ENCODE data around the gene FOXP1.

Gene FOXP1

GRCh38 chr3:71006810-71007785 is 576.4 kb downstream of the FOXP1 start:
- no peaks in the 10 kb centered on the region for H3K36me3 ChIP-seq (replicated peaks)
- peak overlapping the region; percentile 12 for H3K27ac ChIP-seq
- peak; percentile 30 for TF ChIP-seq CTCF (IDR thresholded peaks at IDR 0.05; ENCODE audit: low read depth, low read length, missing control alignments)
- no peak overlapping the region for H3K4me3 ChIP-seq (ENCODE audit: low read depth, low read length)
- H3K27me3 ChIP-seq (replicated peaks): no peaks in the 10 kb centered on the region
- no peak for DNase-seq
- in situ Hi-C loops (cut with HindIII; ENCODE audit: low pct_ligation_motif_present, low sequenced_read_pairs): no loop called here

- H3K27ac ChIP-seq: peak overlapping the region; percentile 83
- no peaks in the 10 kb centered on the region for H3K36me3 ChIP-seq (replicated peaks)
- no peak for TF ChIP-seq CTCF (IDR thresholded peaks at IDR 0.05; ENCODE audit: low read depth, low read length, missing control alignments)
- peak; percentile 50 for DNase-seq
- H3K4me3 ChIP-seq (ENCODE audit: low read depth, low read length): no peak overlapping the region
- H3K27me3 ChIP-seq (replicated peaks): no peaks in the 10 kb centered on the region
- in situ Hi-C loops (cut with HindIII; ENCODE audit: low pct_ligation_motif_present, low sequenced_read_pairs): no loop called here
These were observed 577.7 kb downstream of the FOXP1 start for GRCh38 chr3:71005702-71006321.

- TF ChIP-seq CTCF (IDR thresholded peaks at IDR 0.05; ENCODE audit: low read depth, low read length, missing control alignments): no peak
These were observed 580.0 kb downstream of the FOXP1 start for GRCh38 chr3:71003511-71003910.

GRCh38 chr3:71002298-71002697 is 581.2 kb downstream of the FOXP1 start:
- TF ChIP-seq CTCF (IDR thresholded peaks at IDR 0.05; ENCODE audit: low read depth, low read length, missing control alignments): no peak
- Histone ChIP-seq H3K27ac (no peak overlapping the region), H3K27me3 (replicated peaks) (no peaks in the 10 kb centered on the region), H3K36me3 (replicated peaks) (peaks cover 7% of the 10 kb centered on the region), H3K4me3 (ENCODE audit: low read depth, low read length) (no peak overlapping the region)
- DNase-seq: no peak
- in situ Hi-C loops (cut with HindIII; ENCODE audit: low pct_ligation_motif_present, low sequenced_read_pairs): no loop called here

More at GRCh38 chr3:71003511-71003910, 580.0 kb downstream of the FOXP1 start:
- DNase-seq: no peak
- H3K27ac ChIP-seq: no peak overlapping the region
- no peaks in the 10 kb centered on the region for H3K27me3 ChIP-seq (replicated peaks)
- in situ Hi-C loops (cut with HindIII; ENCODE audit: low pct_ligation_motif_present, low sequenced_read_pairs): no loop called here
- H3K4me3 ChIP-seq (ENCODE audit: low read depth, low read length): no peak overlapping the region
- peaks cover 4% of the 10 kb centered on the region for H3K36me3 ChIP-seq (replicated peaks)

- H3K4me3 ChIP-seq (ENCODE audit: low read depth, low read length): no peak overlapping the region
- no peaks in the 10 kb centered on the region for H3K27me3 ChIP-seq (replicated peaks)
- peak overlapping the region; percentile 22 for H3K27ac ChIP-seq
- TF ChIP-seq CTCF (IDR thresholded peaks at IDR 0.05; ENCODE audit: low read depth, low read length, missing control alignments): no peak
- DNase-seq: no peak
- in situ Hi-C loops (cut with HindIII; ENCODE audit: low pct_ligation_motif_present, low sequenced_read_pairs): no loop called here
- H3K36me3 ChIP-seq (replicated peaks): peaks cover 16% of the 10 kb centered on the region
These were observed 582.2 kb downstream of the FOXP1 start for GRCh38 chr3:71001303-71001830.
